Left renal pelvis (tissue), 4 donors: ENCODE results near the gene PHF20. TPM values are rescaled to one million over a fixed set of nuclear protein-coding genes. Genes with fewer than 3 reads are reported as not detected.
"Not testable (repeated sequence)": the region's sequence is repeated elsewhere in the genome, so short reads cannot be mapped to it uniquely, and the experiment has no call there.

Experiments
- DNase-seq, 4 donors: peaks; one replicate each; pipeline ENCODE4 v3.0.0-alpha.2; 2013; ENCODE audit warnings: low read depth in 4 of 4, low spot score in 3 of 4
- polyA plus RNA-seq, 4 donors: library from polyadenylated mRNA; unstranded; fragments of 120-200 nt; gene quantifications; one replicate each; pipeline ENCODE4 v1.2.1, GENCODE V29; 2013; ENCODE audit not compliant: insufficient read length in 4 of 4

PHF20 gene
- polyA plus RNA-seq, 4 donors, result 32.5 to 42.7 (median 41.1) TPM

DNA sequence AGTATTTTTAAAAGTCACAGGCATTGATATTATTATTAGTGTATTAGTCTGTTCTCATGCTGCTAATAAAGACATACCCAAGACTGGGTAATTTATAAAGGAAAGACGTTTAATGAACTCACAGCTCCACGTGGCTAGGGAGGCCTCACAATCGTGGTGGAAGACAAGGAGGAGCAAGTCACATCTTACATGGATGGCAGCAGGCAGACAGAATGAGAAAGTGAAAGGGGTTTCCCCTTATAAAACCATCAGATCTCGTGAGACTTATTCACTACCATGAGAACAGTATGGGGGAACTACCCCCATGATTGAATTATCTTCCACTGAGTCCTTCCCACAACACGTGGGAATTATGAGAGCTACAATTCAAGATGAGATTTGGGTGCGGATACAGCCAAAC lies 187.5 kb downstream of the PHF20 start:
- DNase-seq, result not testable (repeated sequence)

DNA sequence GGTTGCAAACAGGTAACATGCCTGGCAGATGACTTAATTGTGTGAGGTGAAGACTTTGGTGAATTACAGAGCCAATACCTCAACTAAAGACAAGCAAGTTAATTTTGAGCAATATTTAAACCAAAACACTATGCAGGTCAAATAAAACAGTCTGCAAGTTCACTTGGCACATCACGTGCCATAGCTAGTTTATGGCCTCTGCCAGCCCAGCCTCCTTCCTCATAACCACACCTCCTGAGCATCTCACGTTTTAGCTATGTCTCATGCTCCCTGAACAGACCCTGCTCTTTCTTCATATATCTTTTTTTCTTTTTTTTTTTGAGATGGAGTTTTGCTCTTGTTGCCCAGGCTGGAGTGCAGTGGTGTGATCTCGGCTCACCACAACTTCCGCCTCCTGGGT lies 192.1 kb downstream of the PHF20 start:
- DNase-seq, result no peak

DNA sequence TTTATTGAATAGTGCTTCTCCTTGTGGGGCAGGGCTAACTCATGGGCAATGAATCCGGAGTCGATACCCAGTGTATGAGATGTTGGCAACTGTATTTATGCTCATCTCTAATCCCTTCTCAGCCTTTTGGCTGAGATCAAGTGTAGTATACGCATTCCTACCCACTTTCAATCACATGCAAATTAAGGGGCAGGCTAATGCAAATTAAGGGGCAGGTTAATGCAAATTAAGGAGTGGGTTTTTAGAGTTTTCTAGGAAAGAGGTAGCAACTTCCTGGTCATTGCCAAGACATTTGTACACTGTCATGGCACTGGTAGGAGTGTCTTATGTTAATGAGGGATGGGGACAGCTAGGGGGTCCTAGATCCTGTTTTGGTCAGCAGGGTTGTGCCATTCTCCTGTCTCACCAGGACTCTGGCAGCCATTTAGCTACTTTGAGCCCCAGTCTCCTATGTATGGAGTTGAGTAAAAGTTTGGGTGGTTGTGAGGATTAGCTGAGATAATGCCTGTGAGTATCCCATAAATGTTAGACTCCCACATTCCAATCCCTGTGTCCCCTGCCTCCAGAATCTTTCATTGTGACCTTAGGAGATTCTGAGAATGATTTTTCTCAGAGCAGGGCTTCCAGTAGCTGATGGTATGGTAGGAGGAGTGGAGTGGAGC lies 196.3 kb downstream of the PHF20 start, which contains the start of gene CNBD2:
Gene CNBD2, plus strand, starts transcription at position 612 of the 662 bp plus-strand sequence. CDS start 173 bp downstream, outside the sequence.
- DNase-seq, result no peak

DNA sequence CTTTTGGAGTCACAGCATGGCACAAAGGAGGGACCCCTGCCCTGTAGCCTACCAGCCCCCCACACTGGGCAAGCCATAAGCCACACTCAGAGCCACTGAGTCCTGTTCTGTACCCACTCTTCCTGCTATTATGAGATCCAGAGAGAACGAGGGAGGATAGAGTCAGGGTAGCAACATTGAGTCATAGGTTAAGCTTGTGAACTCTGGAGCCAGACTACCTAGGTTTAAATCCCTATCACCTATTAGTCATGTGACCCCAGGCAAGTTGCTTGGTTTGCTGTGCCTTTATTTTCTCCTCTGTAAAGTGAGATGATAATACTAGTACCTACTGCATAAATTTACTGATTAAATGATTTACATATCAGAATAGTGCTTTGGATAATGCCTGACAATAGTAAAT lies 197.1 kb downstream of the PHF20 start:
- no peak for DNase-seq

DNA sequence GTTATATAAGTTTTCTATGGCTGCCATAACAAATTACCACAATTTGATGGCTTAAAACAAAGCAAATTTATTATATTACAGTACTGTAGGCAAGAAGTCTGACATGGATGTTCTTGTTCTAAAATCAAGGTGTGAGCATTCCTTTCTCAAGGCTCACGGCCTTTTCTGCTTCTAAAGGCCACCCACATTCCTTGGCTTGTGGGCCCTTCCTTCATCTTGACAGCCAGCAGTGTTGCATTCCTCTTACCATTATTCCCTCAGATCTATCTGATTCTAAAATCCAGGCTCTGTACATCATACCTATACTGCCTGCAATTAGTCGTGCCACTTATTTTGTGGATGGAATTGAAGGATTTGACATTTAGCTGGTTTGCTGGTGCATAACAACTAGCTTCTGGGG lies 200.2 kb downstream of the PHF20 start:
- no peak for DNase-seq

DNA sequence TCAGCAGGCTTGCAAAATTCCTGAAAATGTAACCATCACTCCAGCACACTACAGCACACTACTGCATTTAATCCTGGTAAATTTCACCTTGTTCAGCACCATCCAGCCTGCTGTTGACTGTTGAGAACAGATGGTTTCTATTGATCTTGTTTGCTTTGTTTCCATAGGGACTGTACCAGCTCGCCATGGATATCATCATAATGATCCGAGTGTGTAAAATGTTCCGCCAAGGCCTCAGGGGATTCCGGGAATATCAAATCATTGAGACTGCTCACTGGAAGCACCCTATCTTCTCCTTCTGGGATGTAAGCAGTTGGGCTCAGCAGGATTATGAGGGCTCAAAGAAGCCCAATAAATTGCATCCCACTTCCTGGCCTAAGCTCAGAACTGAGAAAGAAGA lies 200.6 kb downstream of the PHF20 start:
- DNase-seq, result no peak

DNA sequence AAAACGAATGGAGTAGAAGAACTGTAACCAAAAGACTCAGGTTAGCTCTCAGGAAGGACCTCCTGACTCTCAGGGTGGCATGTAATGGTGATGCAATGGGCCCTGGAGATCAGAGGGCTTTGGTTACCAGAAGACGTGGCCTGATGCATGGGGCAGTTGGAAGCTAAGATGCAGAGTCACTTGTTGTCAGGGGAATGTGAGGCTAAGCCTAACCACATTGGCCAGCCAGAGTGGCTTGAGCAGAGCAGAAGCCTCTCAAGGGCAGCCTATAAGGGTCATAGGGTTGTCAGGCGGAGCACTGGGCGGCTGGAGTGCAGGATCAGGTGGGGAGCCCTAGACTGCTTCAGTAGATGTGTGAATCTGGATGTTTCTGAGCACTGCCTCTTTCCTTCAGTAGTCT lies 202.4 kb downstream of the PHF20 start:
- no peak for DNase-seq

DNA sequence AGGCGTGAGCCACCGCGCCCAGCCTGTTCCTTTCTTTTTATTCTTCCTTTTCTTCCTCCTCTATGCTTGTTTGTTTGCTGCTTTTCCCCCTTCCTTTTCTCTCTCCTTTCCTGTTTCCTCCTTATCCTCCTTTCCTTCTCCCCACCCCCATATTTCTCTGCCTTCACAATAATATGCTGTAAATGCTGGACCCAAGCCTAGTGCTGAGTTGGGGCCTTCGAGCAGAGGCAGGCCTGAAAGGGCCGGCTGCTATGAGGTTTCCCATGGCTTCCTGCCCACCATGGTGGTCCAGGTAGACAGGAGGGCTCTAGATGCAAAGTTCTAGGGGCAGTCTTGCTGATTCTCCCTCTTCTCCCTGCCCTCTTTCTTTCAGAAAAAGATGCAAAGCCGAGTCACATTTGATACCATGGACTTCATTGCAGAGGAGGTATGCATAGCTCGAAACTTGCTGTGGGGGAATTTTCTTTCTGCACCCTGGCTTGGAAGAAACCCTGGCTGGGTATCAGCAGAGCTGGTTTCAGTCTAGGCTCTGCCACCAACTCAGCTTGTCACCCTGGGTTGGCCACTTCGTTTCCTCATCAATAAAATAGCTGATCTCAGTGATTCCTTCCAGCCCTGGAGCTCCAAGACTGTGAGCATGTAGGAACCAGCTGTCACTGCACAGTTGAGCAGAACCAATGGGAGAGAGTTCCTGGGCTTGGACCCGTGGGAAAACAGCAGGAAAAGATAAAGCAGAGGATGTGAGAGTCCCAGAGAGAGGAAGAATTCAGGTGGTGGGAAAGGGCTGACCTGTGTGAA lies 204.0 kb downstream of the PHF20 start:
- DNase-seq, result no peak

DNA sequence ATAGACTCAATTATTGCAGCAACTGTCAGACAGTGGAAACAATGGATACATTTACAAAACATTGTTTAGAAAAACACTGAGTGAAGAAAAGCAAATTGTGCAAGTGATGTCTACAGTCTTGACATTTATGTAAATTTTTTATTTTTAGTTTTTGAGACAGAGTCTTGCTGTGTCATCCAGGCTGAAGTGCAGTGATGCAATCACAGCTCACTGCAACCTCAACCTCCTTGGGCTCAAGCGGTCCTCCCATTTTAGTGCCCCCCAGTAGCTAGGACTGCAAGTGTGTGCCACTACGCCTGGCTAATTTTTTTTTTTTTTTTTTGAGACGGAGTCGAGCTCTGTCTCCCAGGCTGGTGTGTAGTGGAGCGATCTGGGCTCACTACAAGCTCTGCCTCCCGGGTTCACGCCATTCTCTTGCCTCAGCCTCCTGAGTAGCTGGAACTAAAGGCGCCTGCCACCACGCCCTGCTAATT lies 206.3 kb downstream of the PHF20 start:
- no peak for DNase-seq

DNA sequence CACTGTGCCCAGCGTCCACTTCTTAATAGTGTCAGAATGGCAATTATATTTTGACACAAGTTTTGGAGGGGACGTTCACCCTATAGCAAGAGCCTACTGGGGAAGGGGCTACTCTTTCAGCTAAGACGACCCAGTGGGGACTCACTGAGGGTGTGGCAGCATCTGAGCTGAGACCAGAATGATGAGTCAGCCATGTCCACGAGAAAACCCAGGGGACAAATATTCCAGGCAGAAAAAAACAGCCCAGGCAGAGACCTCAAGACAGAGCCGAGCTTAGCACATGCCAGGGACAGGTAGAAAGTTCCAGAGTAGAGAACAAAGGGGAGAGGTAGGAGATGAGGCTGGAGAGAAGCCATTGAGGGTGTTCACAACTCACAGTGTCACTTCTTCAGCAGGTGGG lies 207.7 kb downstream of the PHF20 start:
- DNase-seq, result no peak

DNA sequence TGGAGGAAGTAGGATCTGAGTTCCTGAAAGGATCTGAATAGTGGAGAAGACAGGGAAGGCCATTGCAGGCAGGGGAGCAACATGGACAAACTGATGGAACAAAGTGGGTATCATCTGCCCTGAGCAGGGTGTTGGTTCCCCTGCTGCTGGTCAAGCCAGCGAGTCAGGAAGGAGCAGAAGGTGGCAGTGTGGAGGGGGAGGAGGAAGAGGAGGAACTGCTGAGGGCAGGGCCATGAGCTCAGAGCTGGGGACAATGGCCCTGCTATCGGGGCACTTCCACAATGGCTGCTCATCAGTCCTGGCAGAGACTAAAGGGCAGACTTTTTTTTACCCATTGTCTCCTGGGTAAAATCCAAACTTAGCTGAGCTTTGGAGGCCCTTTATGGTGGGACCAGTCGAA lies 210.2 kb downstream of the PHF20 start:
- no peak for DNase-seq

DNA sequence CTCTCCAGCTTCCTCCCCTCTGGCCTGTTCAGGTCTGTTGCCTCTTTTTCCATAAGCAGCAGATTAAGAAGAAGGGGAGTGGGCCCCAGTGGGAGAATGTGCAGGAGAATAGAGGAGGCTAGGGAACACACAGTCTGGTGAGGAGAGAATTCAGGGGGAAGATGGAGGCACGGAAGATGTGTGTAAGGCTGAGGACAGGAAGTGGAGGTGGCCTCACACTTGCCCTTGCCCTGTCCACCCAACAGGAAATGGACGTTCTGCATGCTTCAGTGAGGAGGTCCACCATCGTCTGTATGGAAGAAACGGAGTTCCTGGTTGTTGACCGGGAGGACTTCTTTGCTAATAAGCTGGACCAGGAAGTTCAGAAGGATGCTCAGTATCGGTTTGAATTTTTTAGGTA lies 212.6 kb downstream of the PHF20 start:
- DNase-seq, result no peak

DNA sequence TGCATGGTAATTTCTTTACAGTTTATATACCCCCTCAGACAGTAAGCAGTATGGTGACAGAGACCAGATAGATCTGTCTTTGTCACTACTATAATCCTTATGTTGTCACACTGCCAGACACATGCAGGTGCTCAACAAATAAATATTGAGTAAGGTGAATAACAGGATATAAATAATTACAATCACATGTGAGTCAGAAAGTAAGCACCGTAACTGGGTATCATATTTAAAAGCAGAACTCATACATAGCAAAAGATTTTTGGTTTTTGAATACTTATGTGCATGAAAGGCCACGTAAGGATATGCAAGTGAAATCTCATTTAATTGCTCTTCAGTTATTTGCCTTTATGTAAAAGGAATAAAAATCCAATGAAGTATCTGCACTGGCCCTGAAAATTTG lies 214.0 kb downstream of the PHF20 start:
- no peak for DNase-seq

DNA sequence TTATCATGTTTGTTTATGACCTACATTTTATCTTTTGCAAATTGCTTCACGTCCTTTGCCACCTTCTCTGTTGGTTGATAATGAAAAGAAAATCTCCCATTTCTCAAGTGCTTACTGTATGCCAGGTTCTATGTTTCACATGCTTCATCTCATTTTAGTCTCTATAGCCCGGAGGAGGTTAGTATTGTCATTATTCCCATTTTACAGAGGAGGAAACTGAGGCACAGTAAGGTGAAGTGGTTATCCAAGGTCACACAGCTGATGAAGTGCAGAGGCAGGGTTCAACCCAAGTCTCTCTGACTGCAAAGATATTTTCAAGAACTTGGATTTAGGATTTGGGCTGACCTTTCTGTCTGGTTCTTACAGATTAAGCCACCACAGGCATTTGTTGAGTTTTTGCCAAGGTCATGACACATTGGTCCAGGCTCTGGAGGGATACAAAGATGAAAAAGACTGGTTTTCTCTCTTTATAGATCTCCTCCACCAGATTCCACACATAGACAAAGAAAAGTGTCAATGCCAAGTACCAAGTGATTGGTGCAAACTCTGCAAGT lies 217.2 kb downstream of the PHF20 start:
- DNase-seq, result no peak

DNA sequence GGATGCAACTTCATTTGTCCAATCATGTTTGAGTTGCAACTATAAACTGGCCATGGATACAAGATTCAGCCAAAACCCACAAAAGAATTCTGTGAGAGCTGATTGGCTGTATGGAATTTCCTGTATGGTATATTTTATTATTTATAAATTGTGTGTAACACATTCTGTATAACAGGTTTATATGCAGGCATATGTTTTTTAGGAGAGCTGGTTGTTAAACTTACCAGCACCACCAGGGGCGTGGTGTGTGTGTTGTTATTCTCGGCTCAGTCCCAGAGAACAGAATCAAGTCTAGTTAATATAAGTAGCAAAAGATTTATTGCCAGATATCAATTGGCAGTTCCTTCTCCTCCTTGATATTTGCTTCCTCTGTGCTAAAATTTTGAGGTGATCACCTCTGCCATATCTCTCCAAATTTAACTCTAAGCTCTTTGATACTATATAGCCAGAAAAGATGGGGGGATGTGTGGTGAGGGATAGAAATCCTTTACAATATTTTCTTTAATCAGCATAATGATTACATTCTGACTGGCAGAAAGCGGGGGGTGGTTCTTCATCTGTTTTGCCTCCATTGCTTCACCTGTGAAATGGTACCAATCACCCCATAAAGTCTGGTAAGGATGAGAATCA lies 219.4 kb downstream of the PHF20 start:
- DNase-seq, result no peak

DNA sequence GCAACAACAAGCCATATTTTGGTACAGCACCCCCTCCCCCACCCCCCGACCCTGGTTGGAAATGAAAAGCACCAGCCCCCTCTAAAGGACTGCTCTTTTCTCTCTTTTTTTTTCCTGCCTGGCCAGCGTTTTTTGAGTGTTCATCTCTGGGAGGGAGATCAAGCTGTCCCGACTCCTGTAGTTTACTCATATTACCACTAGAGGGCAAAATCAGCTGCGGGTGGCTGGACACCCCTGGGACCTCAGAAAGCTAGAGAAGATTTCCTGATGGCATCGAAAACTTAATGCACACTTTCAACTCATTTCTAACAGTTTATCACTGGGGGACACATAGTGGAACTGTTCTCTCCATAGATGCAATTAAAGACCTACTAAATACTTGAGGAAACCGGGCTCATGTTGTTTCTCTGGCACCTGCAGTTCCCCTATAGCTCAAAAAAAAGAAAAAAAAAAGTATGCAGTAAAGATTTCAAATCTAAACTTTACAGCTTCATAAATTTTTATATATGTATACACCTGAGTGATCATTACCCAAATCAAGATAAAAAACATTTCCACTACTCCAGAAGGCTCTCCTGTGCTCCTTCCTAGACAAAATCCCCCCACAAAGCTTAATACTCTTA lies 221.0 kb downstream of the PHF20 start:
- DNase-seq, result peak; percentile 31 to 53 (median 43)

DNA sequence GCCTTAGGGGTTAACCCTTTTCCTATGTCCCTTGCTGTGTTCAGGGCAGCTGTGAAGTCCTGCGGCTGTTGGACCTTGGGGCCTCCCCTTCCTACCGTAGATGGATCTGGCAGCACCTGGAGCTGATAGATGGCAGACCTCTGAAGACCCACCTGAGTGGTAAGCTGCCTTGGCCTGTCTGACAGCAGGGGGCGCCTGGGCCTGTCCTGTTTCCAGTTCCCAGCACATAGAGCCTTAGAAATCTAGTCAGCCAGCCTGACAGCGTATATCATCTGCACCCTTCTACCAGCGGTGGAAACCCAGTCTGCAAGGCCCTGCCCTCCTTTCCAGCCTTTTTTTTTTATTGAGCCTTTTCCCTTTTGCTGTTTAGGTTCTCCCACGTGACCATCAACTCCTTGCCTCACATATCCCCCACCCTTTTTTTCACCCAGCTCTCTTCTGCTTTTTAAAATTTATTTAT lies 223.2 kb downstream of the PHF20 start:
- peak in 3 of 4 donors; percentile 52 to 73 (median 67) for DNase-seq

DNA sequence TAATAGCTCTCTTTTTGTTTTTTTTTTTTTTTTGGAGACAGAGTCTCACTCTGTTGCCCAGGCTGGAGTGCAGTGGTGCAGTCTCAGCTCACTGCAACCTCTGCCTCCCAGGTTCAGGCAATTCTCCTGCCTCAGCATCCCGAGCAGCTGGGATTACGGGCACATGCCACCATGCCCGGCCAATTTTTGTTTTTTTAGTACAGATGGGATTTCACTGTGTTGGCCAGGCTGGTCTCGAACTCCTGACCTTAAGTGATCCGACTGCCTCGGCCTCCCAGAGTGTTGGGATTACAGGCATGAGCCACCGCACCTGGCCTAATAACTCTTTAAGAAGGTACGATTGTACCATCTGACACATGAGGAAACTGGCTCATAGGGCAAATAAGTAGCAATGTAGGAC lies 224.7 kb downstream of the PHF20 start:
- not testable (repeated sequence) for DNase-seq
